PC-3 (cell line): ENCODE results near the gene HPX. TPM values are rescaled to one million over a fixed set of nuclear protein-coding genes. Genes with fewer than 3 reads are reported as not detected.

ENCODE experiments used
- ATAC-seq: fragments of 200-7000 bp; cut with Tn5 transposase; 2 replicates; pipeline ENCODE4 v1.9.1; 2020; ENCODE audit warnings: mild to moderate bottlenecking, moderate library complexity
- BruUV-seq: library from RNA; stranded (reverse); fragments of 400-500 nt; replicated peaks from 2 replicates; lab custom pipeline; 2021; lab: Mats Ljungman, UMichigan
- CTCF ChIA-PET: fragments of 300-600 bp; sonication (Branson Sonifier 250); formaldehyde crosslinking; loops from one replicate; lab custom pipeline; 2022; ENCODE audit warnings: antibody characterized with exemption; lab: Charles Lee
- POLR2A ChIA-PET: fragments of 300-600 bp; sonication (Branson Sonifier 250); formaldehyde crosslinking; loops from one replicate; lab custom pipeline; 2022; ENCODE audit warnings: antibody characterized with exemption; ENCODE audit not compliant: unreplicated experiment; lab: Charles Lee
- DNase-seq: peaks from one replicate; pipeline ENCODE4 v3.0.0-alpha.2; 2015
- H2AFZ ChIP-seq: fragments of 300-600 bp; sonication (generic); 2 replicates; pipeline ENCODE4 v1.6.0; 2016; ENCODE audit warnings: antibody characterized with exemption, low read length
- H3F3A ChIP-seq: fragments of 300-600 bp; sonication (generic); one replicate; pipeline ENCODE4 v1.6.0; 2017; ENCODE audit warnings: antibody characterized with exemption, low read length, control low read depth, mild to moderate bottlenecking; ENCODE audit not compliant: unreplicated experiment
- H3K27ac ChIP-seq: fragments of 300-600 bp; sonication (generic); 2 replicates; pipeline ENCODE4 v1.5.1; 2016; ENCODE audit warnings: mild to moderate bottlenecking, low read length
- H3K27me3 ChIP-seq: fragments of 300-600 bp; sonication (generic); 2 replicates; pipeline ENCODE4 v1.6.1; 2016; ENCODE audit warnings: low read length, mixed read lengths
- H3K36me3 ChIP-seq: fragments of 300-600 bp; sonication (generic); 2 replicates; pipeline ENCODE4 v1.6.1; 2016; ENCODE audit warnings: low read depth, mixed run types, low read length, mixed read lengths
- H3K4me1 ChIP-seq: fragments of 300-600 bp; sonication (generic); 2 replicates; pipeline ENCODE4 v1.5.1; 2016; ENCODE audit warnings: low read length; ENCODE audit not compliant: insufficient read depth
- H3K4me2 ChIP-seq: fragments of 300-600 bp; sonication (generic); 2 replicates; pipeline ENCODE4 v1.6.0; 2016; ENCODE audit warnings: low read length
- H3K4me3 ChIP-seq: fragments of 300-600 bp; sonication (generic); 2 replicates; pipeline ENCODE4 v1.5.1; 2016; ENCODE audit warnings: mild to moderate bottlenecking, low read length, mixed read lengths
- H3K79me2 ChIP-seq: fragments of 300-600 bp; sonication (generic); 2 replicates; pipeline ENCODE4 v1.6.1; 2017; ENCODE audit warnings: low read length, mixed read lengths
- H3K9ac ChIP-seq: fragments of 300-600 bp; sonication (generic); 2 replicates; pipeline ENCODE4 v1.6.0; 2016; ENCODE audit warnings: mild to moderate bottlenecking, low read length
- H3K9me2 ChIP-seq: fragments of 300-600 bp; sonication (generic); replicated peaks from 2 replicates; pipeline ENCODE4 v1.6.1; 2016; ENCODE audit warnings: mixed run types, low read length, mixed read lengths
- H3K9me3 ChIP-seq: fragments of 300-600 bp; sonication (generic); 2 replicates; pipeline ENCODE4 v1.6.1; 2016; ENCODE audit warnings: low read length, mixed read lengths
- H4K20me1 ChIP-seq: fragments of 300-600 bp; sonication (generic); 2 replicates; pipeline ENCODE4 v1.6.1; 2016; ENCODE audit warnings: low read length, mixed read lengths
- CTCF ChIP-seq: fragments of 300-600 bp; sonication (generic); conservative IDR thresholded peaks from 2 replicates; pipeline ENCODE4 v1.5.1; 2017; ENCODE audit warnings: antibody characterized with exemption, low read depth, mild to moderate bottlenecking, low read length
- EZH2 ChIP-seq: fragments of 300-600 bp; sonication (generic); IDR thresholded peaks from one replicate; pipeline ENCODE4 v1.6.1; 2017; ENCODE audit warnings: antibody characterized with exemption, mild to moderate bottlenecking, low read length; ENCODE audit not compliant: unreplicated experiment
- EZH2phosphoT487 ChIP-seq: fragments of 300-600 bp; sonication (generic); IDR thresholded peaks from 2 replicates; pipeline ENCODE4 v1.6.1; 2018; ENCODE audit warnings: mild to moderate bottlenecking, antibody characterized with exemption, low read length, borderline replicate concordance
- intact Hi-C: fragments of 100-400 bp; cut with micrococcal nuclease; formaldehyde crosslinking; loops from 2 replicates; pipeline ENCODE4 v1.9.0; 2023
- total RNA-seq: library from RNA; depleted of rRNA; stranded (reverse); fragments of >200 nt; gene quantifications from 2 replicates; pipeline ENCODE4 v1.2.3, GENCODE V29; 2014

The HPX gene
- total RNA-seq, 1 experiment from 2014 or later, result 1.6 TPM

- H3K4me3 ChIP-seq, result no peak overlapping the region
- no peak for DNase-seq
Measured at GRCh38 chr11:6437993-6438392, 2.8 kb downstream of the HPX start.

GRCh38 chr11:6437423-6437822, 3.4 kb downstream of the HPX start:
- no peak overlapping the region for H3K4me3 ChIP-seq
- no TSS peak for BruUV-seq
- no peak overlapping the region for H3K9ac ChIP-seq
- DNase-seq, result no peak
- H3K9me2 ChIP-seq, result no peaks in the 10 kb centered on the region
- ATAC-seq, result no peak
- H3K27me3 ChIP-seq, result no peaks in the 10 kb centered on the region
- no peaks in the 10 kb centered on the region for H3K36me3 ChIP-seq
- ChIA-PET CTCF (interaction anchor here (1.0 to 1.2 kb wide), 2 partner anchors 18 to 58 kb away, joined by 3 to 4 read pairs; partner anchors contain the start of gene APBB1), POLR2A (no interaction called here)
- H3K4me1 ChIP-seq, result peaks cover 5% of the 10 kb centered on the region
- H3K9me3 ChIP-seq, result no peaks in the 10 kb centered on the region
- no peak overlapping the region for H3K4me2 ChIP-seq
- no peaks in the 10 kb centered on the region for H4K20me1 ChIP-seq
- intact Hi-C loops, result loop anchor here (5.0 kb wide), 1 partner anchor 230 kb away; no protein-coding TSS in a partner anchor
- H3K79me2 ChIP-seq, result no peaks in the 10 kb centered on the region
- no peak overlapping the region for H2AFZ ChIP-seq
- H3F3A ChIP-seq, result no peaks in the 10 kb centered on the region
- TF ChIP-seq CTCF, result no peak
- no peak for TF ChIP-seq EZH2
- no peak for TF ChIP-seq EZH2phosphoT487
- H3K27ac ChIP-seq, result no peak overlapping the region

More at GRCh38 chr11:6437993-6438392, 2.8 kb downstream of the HPX start:
- no peak overlapping the region for H3K9ac ChIP-seq
- H3F3A ChIP-seq, result no peaks in the 10 kb centered on the region
- no peaks in the 10 kb centered on the region for H3K27me3 ChIP-seq
- H3K9me2 ChIP-seq, result no peaks in the 10 kb centered on the region
- intact Hi-C loops, result loop anchor here (5.0 kb wide), 1 partner anchor 229 kb away; no protein-coding TSS in a partner anchor
- ATAC-seq, result no peak
- no peak overlapping the region for H3K27ac ChIP-seq
- H3K9me3 ChIP-seq, result no peaks in the 10 kb centered on the region
- no peaks in the 10 kb centered on the region for H3K36me3 ChIP-seq
- ChIA-PET POLR2A (no interaction called here), CTCF (interaction anchor here (1.2 kb wide), 2 partner anchors 19 to 59 kb away, joined by 3 read pairs; no protein-coding TSS in a partner anchor)
- H3K4me2 ChIP-seq, result no peak overlapping the region
- no peak overlapping the region for H2AFZ ChIP-seq
- no peaks in the 10 kb centered on the region for H3K4me1 ChIP-seq
- no TSS peak for BruUV-seq
- H4K20me1 ChIP-seq, result no peaks in the 10 kb centered on the region
- TF ChIP-seq CTCF (no peak), EZH2 (no peak), EZH2phosphoT487 (no peak)
- no peaks in the 10 kb centered on the region for H3K79me2 ChIP-seq

- Histone ChIP-seq H4K20me1 (no peaks in the 10 kb centered on the region), H3K4me3 (no peak overlapping the region), H3K4me1 (peaks cover 18% of the 10 kb centered on the region), H2AFZ (no peak overlapping the region), H3F3A (no peaks in the 10 kb centered on the region), H3K9me3 (no peaks in the 10 kb centered on the region), H3K4me2 (no peak overlapping the region), H3K27me3 (no peaks in the 10 kb centered on the region), H3K9ac (no peak overlapping the region), H3K9me2 (no peaks in the 10 kb centered on the region), H3K79me2 (no peaks in the 10 kb centered on the region), H3K36me3 (no peaks in the 10 kb centered on the region), H3K27ac (no peak overlapping the region)
- no TSS peak for BruUV-seq
- ATAC-seq, result no peak
- ChIA-PET POLR2A (no interaction called here), CTCF (no interaction called here)
- TF ChIP-seq EZH2phosphoT487 (no peak), CTCF (no peak), EZH2 (no peak)
- intact Hi-C loops, result no loop called here
- DNase-seq, result no peak
Measured at GRCh38 chr11:6433998-6434660, 6.7 kb downstream of the HPX start.
